ENCODE results near the gene PRAME.
"Not testable (repeated sequence)": the region's sequence is repeated elsewhere in the genome, so short reads cannot be mapped to it uniquely, and the experiment has no call there.

PRAME gene

GRCh38 chr22:22520667-22521602, 38.1 kb downstream of the PRAME start:
- DNase-seq: no peak

DNA sequence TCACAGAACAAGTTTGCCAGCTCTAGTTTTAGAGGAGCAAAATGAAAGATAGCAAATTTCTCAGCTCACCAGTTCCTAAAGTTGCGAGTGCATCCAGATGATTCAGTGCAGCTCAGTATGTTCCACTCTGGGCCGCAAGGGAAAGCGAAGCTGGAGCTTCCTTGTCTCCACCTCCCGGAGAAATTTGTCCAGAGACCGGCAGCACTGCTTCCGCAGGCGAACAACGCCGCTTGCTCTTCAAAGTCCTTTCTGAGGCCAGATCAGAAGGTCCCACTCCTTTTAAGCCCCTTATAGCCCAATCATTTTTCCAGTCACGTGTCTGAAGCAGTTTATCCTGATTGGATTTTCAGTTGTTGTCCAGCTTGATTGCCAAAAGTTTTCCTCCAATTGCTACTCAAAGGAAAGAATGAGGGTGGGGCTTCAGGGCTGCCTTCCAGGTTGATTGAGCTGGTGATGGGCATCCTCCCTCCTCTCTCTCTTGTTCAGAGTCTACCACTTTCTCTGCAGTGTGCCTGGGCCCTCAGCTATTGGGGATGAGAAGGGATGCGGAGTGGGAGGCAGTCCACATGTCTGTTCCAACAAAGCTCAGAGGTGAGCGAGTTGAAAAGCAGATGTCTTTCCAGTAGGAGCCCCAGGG, 38.9 kb downstream of the PRAME start, which contains the start of gene ZNF280A:
Gene ZNF280A (minus strand): TSS at position 251 of the 637 bp plus-strand sequence. CDS start 4,640 bp downstream, outside the sequence.
- no peak for DNase-seq

DNA sequence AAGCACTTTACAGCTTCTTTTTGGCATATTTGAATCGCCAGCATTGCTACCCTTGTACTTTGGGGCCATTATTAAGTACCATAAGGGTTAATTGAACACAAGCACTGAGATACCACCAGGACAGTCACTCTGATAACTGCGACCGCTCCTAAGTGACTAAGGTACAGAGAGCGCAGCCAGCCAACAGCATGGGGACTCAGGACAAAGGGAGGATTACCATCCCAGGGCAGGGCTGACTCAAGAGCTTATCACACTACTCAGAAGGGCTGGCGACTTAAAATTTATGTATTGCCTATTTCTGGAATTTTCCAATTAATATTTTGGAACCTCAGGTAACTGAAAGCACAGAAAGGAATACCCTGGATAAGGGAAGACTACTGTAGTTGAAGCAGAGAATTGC, 39.5 kb downstream of the PRAME start:
- DNase-seq: no peak

DNA sequence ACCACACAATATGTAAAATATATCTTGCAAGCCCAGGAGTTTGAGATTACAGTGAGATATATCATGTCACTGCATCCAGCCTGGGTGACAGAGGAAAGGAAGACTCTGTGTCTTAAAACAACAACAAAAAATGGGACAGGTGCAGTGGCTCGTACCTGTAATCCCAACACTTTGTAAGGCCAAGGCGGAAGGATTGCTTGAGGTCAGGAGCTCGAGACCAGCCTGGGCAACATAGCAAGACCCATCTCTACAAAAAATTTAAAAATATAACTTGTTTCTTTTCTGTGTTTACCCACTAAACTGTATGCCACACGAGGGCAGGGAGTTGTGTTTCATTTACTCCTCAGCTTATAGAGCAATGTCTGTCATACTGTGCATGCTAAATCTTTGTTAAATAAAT, 42.1 kb downstream of the PRAME start:
- DNase-seq: no peak

DNA sequence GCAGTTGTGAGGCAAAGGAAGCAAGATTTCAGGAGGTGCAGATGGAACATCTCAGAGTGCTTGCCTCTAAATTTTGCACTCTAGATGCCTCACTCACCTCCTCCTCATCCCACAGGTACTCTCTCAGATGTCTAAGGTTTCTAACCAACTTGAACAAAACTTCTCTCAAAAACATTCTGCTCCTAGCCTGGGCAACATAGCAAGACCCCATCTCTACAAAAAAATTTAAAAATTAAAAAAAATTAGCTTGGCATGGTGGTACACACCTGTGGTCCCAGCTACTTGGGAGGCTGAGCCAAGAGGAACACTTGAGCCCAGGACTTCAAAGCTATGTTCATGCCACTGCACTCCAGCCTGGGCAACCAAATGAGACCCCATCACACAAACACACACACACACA, 43.2 kb downstream of the PRAME start:
- no peak for DNase-seq

GRCh38 chr22:22514431-22514830, 44.6 kb downstream of the PRAME start:
- DNase-seq: not testable (repeated sequence)

GRCh38 chr22:22513619-22514018, 45.4 kb downstream of the PRAME start:
- DNase-seq: no peak

GRCh38 chr22:22512951-22513350, 46.1 kb downstream of the PRAME start:
- DNase-seq: no peak

DNA sequence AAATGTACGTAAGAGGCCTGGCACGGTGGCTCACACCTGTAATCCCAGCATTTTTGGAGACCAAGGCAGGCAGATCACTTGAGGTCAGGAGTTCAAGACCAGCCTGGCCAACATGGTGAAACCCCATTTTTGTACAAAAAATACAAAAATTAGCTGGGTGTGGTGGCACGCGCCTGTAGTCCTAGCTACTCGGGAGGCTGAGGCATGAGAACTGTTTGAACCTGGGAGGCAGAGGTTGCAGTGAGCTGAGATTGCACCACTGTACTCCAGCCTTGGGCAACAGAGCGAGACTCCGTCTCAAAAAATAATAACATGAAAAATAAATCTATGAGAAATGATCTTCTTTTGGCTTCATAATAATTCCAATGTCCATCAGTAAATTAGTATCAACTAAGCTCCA, 48.2 kb downstream of the PRAME start:
- DNase-seq: not testable (repeated sequence)

- DNase-seq: not testable (repeated sequence)
Measured at GRCh38 chr22:22509912-22510311, 49.2 kb downstream of the PRAME start.

GRCh38 chr22:22508274-22509176, 50.5 kb downstream of the PRAME start, which contains the start of gene ZNF280B:
TSS of gene ZNF280B (minus strand) at chr22:22508742. CDS start at chr22:22489398, 19,344 bp downstream.
- peak; percentile 66 for DNase-seq

DNA sequence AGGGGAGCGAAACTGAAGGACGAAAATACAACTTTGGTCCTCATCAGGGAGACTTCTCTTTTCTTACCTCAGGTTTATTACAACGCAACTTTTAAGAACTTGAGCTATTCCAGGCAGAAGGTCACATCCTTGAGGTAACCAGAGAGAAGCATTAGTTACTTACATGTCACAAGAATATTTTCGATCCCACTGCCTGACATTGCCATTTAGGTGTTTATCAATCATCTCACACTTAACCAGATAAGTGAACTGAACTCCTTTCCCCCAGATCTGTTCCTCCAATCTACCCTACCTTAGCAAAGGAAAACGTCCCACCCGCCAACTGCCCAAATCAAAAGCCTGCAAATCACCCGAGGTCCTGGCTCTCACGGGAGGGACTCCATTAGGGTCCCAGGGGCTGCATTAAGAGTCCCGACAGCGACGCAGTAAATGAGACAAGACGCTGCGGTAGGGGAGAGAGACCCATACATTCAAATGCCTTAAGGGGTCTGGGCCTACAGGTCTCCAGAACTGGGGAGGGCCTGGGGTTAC, 51.3 kb downstream of the PRAME start:
- DNase-seq: no peak

GRCh38 chr22:22506736-22507135, 52.3 kb downstream of the PRAME start:
- no peak for DNase-seq

DNA sequence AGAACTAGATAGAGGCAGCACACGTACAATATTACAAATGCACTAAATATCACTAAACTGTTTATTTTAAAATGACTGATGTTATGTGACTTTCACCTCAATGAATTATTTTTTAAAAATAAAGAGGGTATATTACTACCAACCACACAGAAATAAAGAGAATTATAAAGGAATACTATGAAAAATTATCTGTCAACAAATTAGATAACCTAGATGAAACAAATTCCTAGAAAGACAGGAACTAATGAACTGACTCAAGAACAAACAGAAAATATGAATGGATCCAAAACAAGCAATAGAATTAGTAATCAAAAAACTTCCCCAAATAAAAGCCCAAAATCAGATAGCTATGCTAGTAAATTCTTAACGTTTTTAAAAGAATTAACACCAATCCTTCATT, 60.8 kb downstream of the PRAME start:
- no peak for DNase-seq
